K562 (cell line): ENCODE measurements around the gene CYP11A1. TPM values are rescaled to one million over a fixed set of nuclear protein-coding genes. Genes with fewer than 3 reads are reported as not detected.

Experiments
- ATAC-seq: fragments of 200-7000 bp; cut with Tn5 transposase; 3 replicates; pipeline ENCODE4 v1.9.1; 2020; ENCODE audit warnings: moderate library complexity
- BruUV-seq: library from RNA; stranded (reverse); fragments of 400-500 nt; replicated peaks from 2 replicates; lab custom pipeline; 2021; lab: Mats Ljungman, UMichigan
- CTCF ChIA-PET: fragments of 300-600 bp; formaldehyde crosslinking; extraction: SDS; loops from one replicate; lab custom pipeline; 2021; ENCODE audit warnings: low intra/inter-chr PET ratio; lab: Yijun Ruan, JAX
- POLR2A ChIA-PET: fragments of 300-600, 350-650 bp; sonication (Branson Sonifier 250); formaldehyde crosslinking; extraction: SDS; loops from one replicate; lab custom pipeline; 2021; ENCODE audit warnings: antibody characterized with exemption, inconsistent platforms; lab: Yijun Ruan, JAX
- DNase-seq, 4 experiments: peaks; one replicate each; pipeline versions ENCODE4 v3.0.0 to v3.0.0-alpha.2; 2011 to 2018; ENCODE audit warnings: low spot score in 3 of 4, mixed read lengths in 3 of 4; ENCODE audit errors: extremely low read depth in 1 of 4
- FAIRE-seq: peaks from 2 replicates; lab custom pipeline; 2011; peaks lifted over from hg19 to GRCh38; lab: Jason Lieb, UNC
- H2AFZ ChIP-seq: 2 replicates; pipeline ENCODE4 v1.6.0; 2011; ENCODE audit warnings: low read depth, low read length, control low read depth, inconsistent platforms
- H3K27ac ChIP-seq: fragments of 200-600 bp; 3 replicates; pipeline ENCODE4 v1.8.0; 2011; ENCODE audit warnings: low read depth, mild to moderate bottlenecking, control low read depth, inconsistent platforms, low read length, moderate library complexity, mixed read lengths; ENCODE audit errors: extremely low read depth
- H3K27me3 ChIP-seq, 2 experiments: fragments of 300-600 bp in 1 of 2; 2 replicates in 1 of 2; 3 replicates in 1 of 2; pipeline versions ENCODE4 v1.6.0 to v1.8.0; 2011; ENCODE audit warnings: inconsistent platforms in 2 of 2, low read length in 2 of 2, mild to moderate bottlenecking in 1 of 2, mixed read lengths in 1 of 2, moderate library complexity in 1 of 2; ENCODE audit not compliant: control insufficient read depth in 2 of 2, insufficient read depth in 2 of 2
- H3K36me3 ChIP-seq: fragments of 300-600 bp; 3 replicates; pipeline ENCODE4 v1.8.0; 2011; ENCODE audit warnings: mild to moderate bottlenecking, low read length, inconsistent platforms; ENCODE audit not compliant: control insufficient read depth, insufficient read depth
- H3K4me1 ChIP-seq, 2 experiments: fragments of 200-600 bp in 1 of 2; replicated peaks in 1 of 2; 2 replicates in 1 of 2; 3 replicates in 1 of 2; pipeline versions ENCODE4 v1.5.1 to v1.8.0; 2011; ENCODE audit warnings: inconsistent platforms in 2 of 2, low read length in 2 of 2, mild to moderate bottlenecking in 1 of 2, mixed read lengths in 1 of 2, moderate library complexity in 1 of 2; ENCODE audit not compliant: control insufficient read depth in 2 of 2, insufficient read depth in 2 of 2
- H3K4me2 ChIP-seq: 2 replicates; pipeline ENCODE4 v1.6.1; 2011; ENCODE audit warnings: low read length, control low read depth, inconsistent platforms, mixed read lengths; ENCODE audit not compliant: insufficient read depth
- H3K4me3 ChIP-seq: fragments of 200-600 bp; sonication (generic), shearing (Covaris generic); 2 replicates; pipeline ENCODE4 v1.5.1; 2016; ENCODE audit warnings: control low read depth, inconsistent platforms
- H3K79me2 ChIP-seq: fragments of 200-600 bp; 3 replicates; pipeline ENCODE4 v1.8.0; 2011; ENCODE audit warnings: low read length, inconsistent platforms; ENCODE audit not compliant: control insufficient read depth, insufficient read depth
- H3K9ac ChIP-seq, 2 experiments: 2 replicates each; pipeline versions ENCODE4 v1.6.0 to v1.6.1; 2011; ENCODE audit warnings: low read depth in 2 of 2, low read length in 2 of 2, control low read depth in 1 of 2, inconsistent platforms in 1 of 2, mild to moderate bottlenecking in 1 of 2, mixed read lengths in 1 of 2; ENCODE audit not compliant: insufficient read depth in 1 of 2
- H3K9me1 ChIP-seq: one replicate; pipeline ENCODE4 v1.6.0; 2011; ENCODE audit warnings: inconsistent platforms, mild to moderate bottlenecking, low read length, moderate library complexity; ENCODE audit not compliant: control insufficient read depth, insufficient read depth
- H3K9me3 ChIP-seq: replicated peaks from 2 replicates; pipeline ENCODE4 v1.5.1; 2011; ENCODE audit warnings: low read depth, low read length, inconsistent platforms; ENCODE audit not compliant: control insufficient read depth, insufficient read depth
- H4K20me1 ChIP-seq: replicated peaks from 2 replicates; pipeline ENCODE4 v1.6.1; 2011; ENCODE audit warnings: low read length, inconsistent platforms, mixed read lengths; ENCODE audit not compliant: control insufficient read depth, insufficient read depth
- CEBPB ChIP-seq: fragments of 450-650 bp; IDR thresholded peaks from 2 replicates; pipeline ENCODE4 v1.6.1; 2016; ENCODE audit warnings: missing genetic modification characterization, missing compliant biosample characterization
- CEBPG ChIP-seq, 3 experiments: fragments of 200-800 bp in 1 of 3; sonication (Bioruptor generic) in 1 of 3; sonication (generic) in 1 of 3; formaldehyde crosslinking in 1 of 3; IDR thresholded peaks in 2 of 3; conservative IDR thresholded peaks in 1 of 3; 2 replicates each; pipeline versions ENCODE4 v1.6.1 to v1.8.0; 2016 to 2022; ENCODE audit warnings: missing compliant biosample characterization in 2 of 3, missing genetic modification characterization in 2 of 3, mild to moderate bottlenecking in 1 of 3, missing genetic modification reagents in 1 of 3
- CHD7 ChIP-seq: fragments of 200-600 bp; sonication (generic); IDR thresholded peaks from one replicate; pipeline ENCODE4 v1.6.1; 2012; ENCODE audit warnings: mild to moderate bottlenecking, low read depth, low read length, inconsistent platforms
- NFRKB ChIP-seq: fragments of 450-650 bp; IDR thresholded peaks from 2 replicates; pipeline ENCODE4 v1.6.1; 2016; ENCODE audit warnings: low read depth
- TEAD1 ChIP-seq, 2 experiments: fragments of 450-650 bp in 1 of 2; sonication (generic) in 1 of 2; formaldehyde crosslinking; IDR thresholded peaks; 2 replicates each; pipeline versions ENCODE4 v1.4.0 to v1.8.0; 2020 to 2022; ENCODE audit warnings: mild to moderate bottlenecking in 2 of 2, missing genetic modification reagents in 1 of 2
- WGBS: fragments of 100-300 bp; shearing (Covaris generic); methylation state at CpG from one replicate; pipeline ENCODE4 v1.1.6; 2016; ENCODE audit warnings: low coverage, mixed read lengths; ENCODE audit not compliant: insufficient coverage; ENCODE audit errors: missing lambda C conversion rate; 5-methylcytosine and 5-hydroxymethylcytosine counted together
- in situ Hi-C: fragments of 300-500 bp; cut with MboI; formaldehyde crosslinking; loops from 4 replicates; pipeline ENCODE4 v1.15.0; 2018; ENCODE audit warnings: inconsistent platforms, mixed read lengths
- intact Hi-C: fragments of 100-400 bp; cut with micrococcal nuclease; formaldehyde crosslinking; loops from 2 replicates; pipeline ENCODE4 v1.14.2; 2022
- polyA plus RNA-seq, 8 experiments: library from polyadenylated mRNA; depleted of rRNA in 4 of 8; stranded (reverse) in 5 of 8; unstranded in 3 of 8; fragments of >200 nt; fragmentation: Nextera tagmentation in 2 of 8; fragmentation: Illumina TruSeq in 1 of 8; extraction: Ambion mirVana in 2 of 8; extraction: Trizol in 1 of 8; gene quantifications; 2 replicates each; pipeline versions ENCODE4 v1.2.1 to v1.2.3, GENCODE V29; 2011 to 2014; ENCODE audit warnings: inconsistent platforms in 1 of 8, missing spikeins in 1 of 8
- total RNA-seq, 7 experiments: library from RNA; depleted of rRNA in 6 of 7; stranded (reverse); fragments of >200 nt in 6 of 7; fragmentation: Illumina TruSeq in 2 of 7; extraction: Trizol in 2 of 7; gene quantifications; 2 replicates each; pipeline versions ENCODE4 v1.2.1 to v1.2.3, GENCODE V29; 2011 to 2021; ENCODE audit warnings: low replicate concordance in 1 of 7
- TF ChIP-seq, protein P1 (sequence below): fragments of 450-650 bp; IDR thresholded peaks from 2 replicates; pipeline ENCODE4 v1.6.1; 2017; ENCODE audit warnings: mild to moderate bottlenecking, moderate library complexity

Gene CYP11A1
- total and polyA plus RNA-seq, 9 of the 15 experiments (the other 6 are each of a cell fraction or from before 2014, with no cell fraction given) = 0.06 to 0.24 (median 0.10) TPM; not detected in 4

GRCh38 chr15:74300057-74300795 lies 67.2 kb downstream of the CYP11A1 start:
- in situ Hi-C loops (no loop called here), intact Hi-C loops (no loop called here)
- H3K79me2 ChIP-seq = no peaks in the 10 kb centered on the region
- no peak overlapping the region for H2AFZ ChIP-seq
- H3K4me2 ChIP-seq = no peak overlapping the region
- WGBS = 2% methylated on average over 26 of the region's 26 CpGs
- H3K36me3 ChIP-seq = no peaks in the 10 kb centered on the region
- H3K9ac ChIP-seq = no peak overlapping the region
- DNase-seq (peak; percentile 37 to 55 (median 40)), ATAC-seq (peak; percentile 85), FAIRE-seq (peak; percentile 58)
- POLR2A ChIA-PET = no interaction called here
- H3K4me3 ChIP-seq = no peak overlapping the region
- no peaks in the 10 kb centered on the region for H3K9me1 ChIP-seq
- CTCF ChIA-PET = no interaction called here
- no TSS peak for BruUV-seq
- H3K4me1 ChIP-seq = peaks cover 0 to 6% of the 10 kb centered on the region in 2 experiments; a peak in 1 of 5 replicates
- H3K27me3 ChIP-seq = peaks cover 19 to 37% of the 10 kb centered on the region in 2 experiments; a peak in 4 of 5 replicates
- H3K9me3 ChIP-seq = no peaks in the 10 kb centered on the region
- H3K27ac ChIP-seq = no peak overlapping the region
- H4K20me1 ChIP-seq = peaks cover 28% of the 10 kb centered on the region
- TF ChIP-seq CEBPG (CRISPR knock-in tag; IDR thresholded peaks at IDR 0.05) (peak; percentile 45; the same call in 1 of the 2 replicates), CEBPG (tag; conservative IDR thresholded peaks at IDR 0.05 in 1 of 2, IDR thresholded peaks at IDR 0.05 in 1 of 2) (peak in 1 of 2 experiments; percentile 66; a peak in 2 of 4 replicates), CEBPB (tag) (peak; percentile 78), NFRKB (no peak), TEAD1 (CRISPR knock-in tag; IDR thresholded peaks at IDR 0.05) (no peak), CHD7 (no peak)
- TF ChIP-seq, protein P1, sequence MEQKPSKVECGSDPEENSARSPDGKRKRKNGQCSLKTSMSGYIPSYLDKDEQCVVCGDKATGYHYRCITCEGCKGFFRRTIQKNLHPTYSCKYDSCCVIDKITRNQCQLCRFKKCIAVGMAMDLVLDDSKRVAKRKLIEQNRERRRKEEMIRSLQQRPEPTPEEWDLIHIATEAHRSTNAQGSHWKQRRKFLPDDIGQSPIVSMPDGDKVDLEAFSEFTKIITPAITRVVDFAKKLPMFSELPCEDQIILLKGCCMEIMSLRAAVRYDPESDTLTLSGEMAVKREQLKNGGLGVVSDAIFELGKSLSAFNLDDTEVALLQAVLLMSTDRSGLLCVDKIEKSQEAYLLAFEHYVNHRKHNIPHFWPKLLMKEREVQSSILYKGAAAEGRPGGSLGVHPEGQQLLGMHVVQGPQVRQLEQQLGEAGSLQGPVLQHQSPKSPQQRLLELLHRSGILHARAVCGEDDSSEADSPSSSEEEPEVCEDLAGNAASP = no peak
